HG03066 (cell line): Measurements from ENCODE around the gene COQ3.
"Not testable (repeated sequence)": the region's sequence is repeated elsewhere in the genome, so short reads cannot be mapped to it uniquely, and the experiment has no call there.

ENCODE experiments used
- ATAC-seq: cut with Tn5 transposase; IDR thresholded peaks from one replicate; pipeline ENCODE4 v1.9.1; 2021; ENCODE audit warnings: low read depth; ENCODE audit not compliant: unreplicated experiment

Gene COQ3

GRCh38 chr6:99335298-99335697, 58.7 kb downstream of the COQ3 start:
- ATAC-seq = not testable (repeated sequence)

- ATAC-seq = peak; percentile 39
These were observed 59.4 kb downstream of the COQ3 start for GRCh38 chr6:99334526-99335127.

GRCh38 chr6:99333068-99333467, 60.9 kb downstream of the COQ3 start:
- peak; percentile 88 for ATAC-seq

GRCh38 chr6:99331531-99331930, 62.5 kb downstream of the COQ3 start:
- ATAC-seq = no peak

- ATAC-seq = peak; percentile 55
These were observed 63.8 kb downstream of the COQ3 start for GRCh38 chr6:99330159-99330558.

- no peak for ATAC-seq
These were observed 69.0 kb downstream of the COQ3 start for GRCh38 chr6:99324996-99325395.
